Astrocyte (in vitro differentiated cells and primary cell): Measurements from ENCODE around the gene KIF15. TPM values are rescaled to one million over a fixed set of nuclear protein-coding genes. Genes with fewer than 3 reads are reported as not detected.
A peak's percentile ranks its signal among the peaks of the same experiment; 100 is the strongest.

Source experiments
- DNase-seq: peaks from one replicate; pipeline ENCODE4 v3.0.0-alpha.2; 2010; ENCODE audit warnings: low read depth
- FAIRE-seq: peaks from 2 replicates; lab custom pipeline; 2011; peaks lifted over from hg19 to GRCh38; lab: Jason Lieb, UNC
- H2AFZ ChIP-seq: 2 replicates; pipeline ENCODE4 v1.6.0; 2012; ENCODE audit warnings: low read depth, low read length, inconsistent platforms
- H3K27ac ChIP-seq: 2 replicates; pipeline ENCODE4 v1.5.1; 2011; ENCODE audit warnings: low read depth, low read length, inconsistent platforms
- H3K27me3 ChIP-seq: 2 replicates; pipeline ENCODE4 v1.6.0; 2011; ENCODE audit warnings: low read length, inconsistent platforms; ENCODE audit not compliant: insufficient read depth
- H3K36me3 ChIP-seq: 2 replicates; pipeline ENCODE4 v1.5.1; 2011; ENCODE audit warnings: low read length, inconsistent platforms; ENCODE audit not compliant: insufficient read depth
- H3K4me1 ChIP-seq: 2 replicates; pipeline ENCODE4 v1.5.1; 2011; ENCODE audit warnings: low read length, inconsistent platforms; ENCODE audit not compliant: insufficient read depth
- H3K4me2 ChIP-seq: 2 replicates; pipeline ENCODE4 v1.6.0; 2012; ENCODE audit warnings: low read length, inconsistent platforms
- H3K4me3 ChIP-seq: 2 replicates; pipeline ENCODE4 v1.5.1; 2011; ENCODE audit warnings: low read depth, mild to moderate bottlenecking, low read length, inconsistent platforms; ENCODE audit not compliant: insufficient read depth
- H3K79me2 ChIP-seq: 2 replicates; pipeline ENCODE4 v1.6.0; 2012; ENCODE audit warnings: mild to moderate bottlenecking, low read length, inconsistent platforms; ENCODE audit not compliant: insufficient read depth
- H3K9ac ChIP-seq: 2 replicates; pipeline ENCODE4 v1.6.0; 2012; ENCODE audit warnings: mild to moderate bottlenecking, low read length, inconsistent platforms
- H3K9me3 ChIP-seq: 2 replicates; pipeline ENCODE4 v1.5.1; 2012; ENCODE audit warnings: low read depth, mild to moderate bottlenecking, low read length, inconsistent platforms; ENCODE audit not compliant: insufficient read depth
- H4K20me1 ChIP-seq: 2 replicates; pipeline ENCODE4 v1.6.0; 2012; ENCODE audit warnings: low read length, inconsistent platforms; ENCODE audit not compliant: insufficient read depth
- H3K27ac Mint-ChIP-seq: one replicate; pipeline ENCODE4 v1.8.0; 2021; ENCODE audit warnings: mild to moderate bottlenecking, mixed read lengths; ENCODE audit not compliant: unreplicated experiment
- H3K27me3 Mint-ChIP-seq: one replicate; pipeline ENCODE4 v1.8.0; 2021; ENCODE audit warnings: low read depth, mixed read lengths; ENCODE audit not compliant: unreplicated experiment
- H3K36me3 Mint-ChIP-seq: one replicate; pipeline ENCODE4 v1.8.0; 2021; ENCODE audit warnings: low read depth, mixed read lengths; ENCODE audit not compliant: unreplicated experiment
- H3K4me1 Mint-ChIP-seq: one replicate; pipeline ENCODE4 v1.8.0; 2021; ENCODE audit warnings: low read depth, mixed read lengths; ENCODE audit not compliant: unreplicated experiment
- H3K4me3 Mint-ChIP-seq: one replicate; pipeline ENCODE4 v1.8.0; 2021; ENCODE audit warnings: mild to moderate bottlenecking, moderate library complexity, mixed read lengths; ENCODE audit not compliant: unreplicated experiment
- H3K9me3 Mint-ChIP-seq: one replicate; pipeline ENCODE4 v1.8.0; 2021; ENCODE audit warnings: mild to moderate bottlenecking, mixed read lengths; ENCODE audit not compliant: unreplicated experiment
- EZH2 ChIP-seq: IDR thresholded peaks from 2 replicates; pipeline ENCODE4 v1.6.1; 2012; ENCODE audit warnings: mild to moderate bottlenecking, low read length, inconsistent platforms; ENCODE audit not compliant: insufficient read depth
- total RNA-seq: library from RNA; stranded (reverse); gene quantifications from 2 replicates; pipeline ENCODE4 v1.2.1, GENCODE V29; 2021
- TF ChIP-seq, protein P1 (sequence below): IDR thresholded peaks from 2 replicates; pipeline ENCODE4 v1.5.1; 2011; ENCODE audit warnings: low read depth, mild to moderate bottlenecking, inconsistent platforms, low read length, moderate library complexity; ENCODE audit not compliant: insufficient read depth

KIF15 gene
- total RNA-seq, 1 donor from 2014 or later = 1.5 TPM

DNA sequence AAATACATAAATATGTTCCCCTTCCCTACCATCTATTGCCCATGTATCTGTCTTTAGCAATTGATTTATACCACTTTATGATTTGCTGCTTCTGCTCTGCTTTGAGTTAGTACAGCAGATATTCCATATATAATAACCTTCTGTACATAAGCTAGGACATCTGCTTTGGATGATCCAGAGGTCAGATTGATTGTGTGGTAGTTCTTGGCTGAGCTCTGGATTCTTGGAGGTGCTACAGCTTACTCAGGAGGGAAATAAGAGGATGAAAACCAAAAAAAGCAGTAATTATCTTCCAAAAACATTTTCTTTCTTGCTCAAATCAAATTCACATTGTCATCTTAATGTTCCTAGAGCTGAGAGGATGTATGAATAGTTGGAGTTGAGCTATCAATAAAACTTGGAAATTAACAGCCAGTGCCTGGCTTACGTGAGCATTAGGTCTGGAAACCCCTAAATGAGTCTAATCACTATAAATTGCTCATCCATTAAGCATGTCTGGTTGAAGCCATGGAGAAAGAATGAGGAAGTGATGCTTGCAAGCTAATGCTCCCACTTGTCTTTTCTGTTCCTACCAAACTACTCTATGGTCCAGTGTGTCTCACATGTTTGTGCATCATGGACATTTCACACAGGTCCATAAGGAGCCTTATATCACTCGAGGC is 63.8 kb downstream of the KIF15 start:
- Mint-ChIP-seq H3K4me1 (peaks cover 11% of the 10 kb centered on the region), H3K27me3 (no peaks in the 10 kb centered on the region), H3K4me3 (no peak overlapping the region), H3K36me3 (peaks cover 3% of the 10 kb centered on the region), H3K27ac (peak overlapping the region; percentile 66), H3K9me3 (peaks cover 7% of the 10 kb centered on the region)
- Histone ChIP-seq H3K79me2 (no peaks in the 10 kb centered on the region), H3K9ac (no peak overlapping the region), H4K20me1 (no peaks in the 10 kb centered on the region), H2AFZ (no peak overlapping the region), H3K4me3 (no peak overlapping the region), H3K4me2 (no peak overlapping the region), H3K27me3 (no peaks in the 10 kb centered on the region), H3K27ac (no peak overlapping the region), H3K4me1 (peaks cover 5% of the 10 kb centered on the region), H3K9me3 (no peaks in the 10 kb centered on the region), H3K36me3 (peaks cover 4% of the 10 kb centered on the region)
- FAIRE-seq (peak; percentile 80), DNase-seq (peak; percentile 89)
- no peak for TF ChIP-seq EZH2
- TF ChIP-seq, protein P1, sequence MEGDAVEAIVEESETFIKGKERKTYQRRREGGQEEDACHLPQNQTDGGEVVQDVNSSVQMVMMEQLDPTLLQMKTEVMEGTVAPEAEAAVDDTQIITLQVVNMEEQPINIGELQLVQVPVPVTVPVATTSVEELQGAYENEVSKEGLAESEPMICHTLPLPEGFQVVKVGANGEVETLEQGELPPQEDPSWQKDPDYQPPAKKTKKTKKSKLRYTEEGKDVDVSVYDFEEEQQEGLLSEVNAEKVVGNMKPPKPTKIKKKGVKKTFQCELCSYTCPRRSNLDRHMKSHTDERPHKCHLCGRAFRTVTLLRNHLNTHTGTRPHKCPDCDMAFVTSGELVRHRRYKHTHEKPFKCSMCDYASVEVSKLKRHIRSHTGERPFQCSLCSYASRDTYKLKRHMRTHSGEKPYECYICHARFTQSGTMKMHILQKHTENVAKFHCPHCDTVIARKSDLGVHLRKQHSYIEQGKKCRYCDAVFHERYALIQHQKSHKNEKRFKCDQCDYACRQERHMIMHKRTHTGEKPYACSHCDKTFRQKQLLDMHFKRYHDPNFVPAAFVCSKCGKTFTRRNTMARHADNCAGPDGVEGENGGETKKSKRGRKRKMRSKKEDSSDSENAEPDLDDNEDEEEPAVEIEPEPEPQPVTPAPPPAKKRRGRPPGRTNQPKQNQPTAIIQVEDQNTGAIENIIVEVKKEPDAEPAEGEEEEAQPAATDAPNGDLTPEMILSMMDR = no peak

DNA sequence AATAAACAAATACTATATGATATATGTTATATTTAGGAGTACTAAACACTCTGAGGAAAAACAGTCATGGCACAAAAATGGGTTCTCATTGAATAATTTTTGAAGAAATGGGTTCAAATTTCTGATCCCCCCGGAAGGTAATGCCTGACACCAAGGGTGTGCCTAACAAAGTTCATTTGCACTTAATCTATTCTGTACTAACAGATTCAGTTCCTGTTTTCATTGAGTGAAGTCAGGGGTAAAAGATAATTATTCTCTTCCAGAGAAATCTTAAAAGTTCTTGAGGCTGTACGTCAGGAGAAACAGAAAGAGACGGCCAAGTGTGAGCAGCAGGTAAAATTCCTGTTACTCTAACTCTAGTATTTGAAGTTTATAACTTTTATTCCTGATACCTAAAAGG is 65.6 kb downstream of the KIF15 start:
- no peak overlapping the region for H3K27ac Mint-ChIP-seq

DNA sequence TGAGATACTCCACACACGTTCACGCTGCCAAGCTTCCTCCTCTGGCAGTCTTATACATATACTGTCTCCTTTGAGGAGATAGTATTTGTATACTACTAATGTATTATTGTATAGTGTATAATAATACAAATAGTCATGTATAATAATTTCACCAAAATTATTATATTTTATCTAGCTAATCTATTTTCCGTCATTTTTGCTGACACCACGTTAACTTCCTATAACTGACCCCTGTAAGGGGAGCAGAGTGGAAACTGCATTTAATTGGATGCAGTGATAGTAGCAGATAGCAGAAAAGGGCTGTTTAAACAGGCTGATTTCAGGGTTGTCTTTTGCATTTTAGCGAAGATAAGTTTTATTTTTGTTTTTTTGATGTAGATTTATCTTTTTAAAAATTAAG is 69.6 kb downstream of the KIF15 start:
- Mint-ChIP-seq H3K9me3 (peaks cover 2% of the 10 kb centered on the region), H3K4me3 (no peak overlapping the region), H3K27me3 (no peaks in the 10 kb centered on the region), H3K27ac (no peak overlapping the region), H3K4me1 (no peaks in the 10 kb centered on the region), H3K36me3 (no peaks in the 10 kb centered on the region)
- DNase-seq = no peak
- Histone ChIP-seq H3K4me2 (no peak overlapping the region), H4K20me1 (no peaks in the 10 kb centered on the region), H3K79me2 (no peaks in the 10 kb centered on the region), H3K9ac (no peak overlapping the region), H2AFZ (no peak overlapping the region), H3K9me3 (no peaks in the 10 kb centered on the region), H3K27ac (no peak overlapping the region), H3K27me3 (no peaks in the 10 kb centered on the region), H3K4me3 (no peak overlapping the region), H3K4me1 (no peaks in the 10 kb centered on the region), H3K36me3 (peaks cover 7% of the 10 kb centered on the region)
- no peak for TF ChIP-seq EZH2
- TF ChIP-seq, protein P1 = no peak
- no peak for FAIRE-seq

More for the DNA sequence above, 65.6 kb downstream of the KIF15 start:
- Mint-ChIP-seq H3K4me1 (peaks cover 11% of the 10 kb centered on the region), H3K27me3 (no peaks in the 10 kb centered on the region), H3K4me3 (no peak overlapping the region), H3K36me3 (peaks cover 3% of the 10 kb centered on the region), H3K9me3 (peaks cover 3% of the 10 kb centered on the region)
- no peak overlapping the region for H2AFZ ChIP-seq
- no peaks in the 10 kb centered on the region for H3K27me3 ChIP-seq
- TF ChIP-seq, protein P1 = no peak
- TF ChIP-seq EZH2 = no peak
- no peaks in the 10 kb centered on the region for H3K9me3 ChIP-seq
- H3K4me3 ChIP-seq = no peak overlapping the region
- H3K36me3 ChIP-seq = peaks cover 4% of the 10 kb centered on the region
- H3K9ac ChIP-seq = no peak overlapping the region
- H4K20me1 ChIP-seq = no peaks in the 10 kb centered on the region
- no peaks in the 10 kb centered on the region for H3K79me2 ChIP-seq
- H3K4me1 ChIP-seq = peaks cover 5% of the 10 kb centered on the region
- FAIRE-seq = no peak
- H3K4me2 ChIP-seq = no peak overlapping the region
- no peak for DNase-seq
- no peak overlapping the region for H3K27ac ChIP-seq
